Measurements from ENCODE around the gene USP6NL. TPM values are rescaled to one million over a fixed set of nuclear protein-coding genes. Genes with fewer than 3 reads are reported as not detected.

The USP6NL gene
- polyA plus RNA-seq, 1 donor (not counting 4 experiments of a cell fraction or from before 2014, with no cell fraction given), result 8.7 TPM

- no peak for FAIRE-seq
- H4K20me1 ChIP-seq (ENCODE audit: control insufficient read depth, extremely low read depth, insufficient read depth, low read length), result no peaks in the 10 kb centered on the region
- dilution Hi-C loops (cut with MboI; ENCODE audit: extremely low pct_ligation_motif_present, low sequenced_read_pairs), result no loop called here
- H3K9ac ChIP-seq (ENCODE audit: control insufficient read depth, extremely low read depth, insufficient read depth, low read length), result no peak overlapping the region
- H3K9me1 ChIP-seq (ENCODE audit: control insufficient read depth, extremely low read depth, insufficient read depth, low read length), result no peaks in the 10 kb centered on the region
- peaks cover 10% of the 10 kb centered on the region for H3K4me1 ChIP-seq (ENCODE audit: control insufficient read depth, extremely low read depth, insufficient read depth, low read length)
- no peak overlapping the region for H3K4me2 ChIP-seq (ENCODE audit: control insufficient read depth, extremely low read depth, insufficient read depth, low read depth, low read length)
- TF ChIP-seq EZH2 (IDR thresholded peaks at IDR 0.05; ENCODE audit: low read length) (no peak), CTCF (optimal IDR thresholded peaks at IDR 0.05 in 1 of 3, IDR thresholded peaks at IDR 0.05 in 1 of 3, conservative IDR thresholded peaks at IDR 0.05 in 1 of 3; ENCODE audit: extremely low read depth in 1 of 3, insufficient read depth in 2 of 3, low read length in 3 of 3) (no peak)
- no peak overlapping the region for H3K27ac ChIP-seq (ENCODE audit: control insufficient read depth, insufficient read depth, low read length)
- H3K27me3 ChIP-seq (ENCODE audit: control insufficient read depth, extremely low read depth, insufficient read depth, low read length), result no peaks in the 10 kb centered on the region
- peaks cover 27% of the 10 kb centered on the region for H3K79me2 ChIP-seq (ENCODE audit: control insufficient read depth, insufficient read depth, low read length)
- DNase-seq (ENCODE audit: low read depth, low spot score), result no peak
- no peak overlapping the region for H3K4me3 ChIP-seq (ENCODE audit: control insufficient read depth in 2 of 3, extremely low read depth in 1 of 3, insufficient read depth in 2 of 3, low read depth in 1 of 3, low read length in 3 of 3)
- H3K9me3 ChIP-seq (ENCODE audit: control insufficient read depth, low read depth, low read length), result no peaks in the 10 kb centered on the region
- H2AFZ ChIP-seq (ENCODE audit: control insufficient read depth, low read length), result no peak overlapping the region
- no peaks in the 10 kb centered on the region for H3K36me3 ChIP-seq (ENCODE audit: control insufficient read depth in 2 of 2, extremely low read depth in 1 of 2, insufficient read depth in 2 of 2, low read length in 2 of 2)
These were observed 53.9 kb downstream of the USP6NL start for GRCh38 chr10:11557513-11557912.

- H3K27ac ChIP-seq (ENCODE audit: control insufficient read depth, insufficient read depth, low read length), result no peak overlapping the region
- H3K9ac ChIP-seq (ENCODE audit: control insufficient read depth, extremely low read depth, insufficient read depth, low read length), result no peak overlapping the region
- DNase-seq (ENCODE audit: low read depth, low spot score) (no peak), FAIRE-seq (no peak)
- no peaks in the 10 kb centered on the region for H3K9me1 ChIP-seq (ENCODE audit: control insufficient read depth, extremely low read depth, insufficient read depth, low read length)
- no peak overlapping the region for H3K4me2 ChIP-seq (ENCODE audit: control insufficient read depth, extremely low read depth, insufficient read depth, low read depth, low read length)
- dilution Hi-C loops (cut with MboI; ENCODE audit: extremely low pct_ligation_motif_present, low sequenced_read_pairs), result no loop called here
- H3K4me1 ChIP-seq (ENCODE audit: control insufficient read depth, extremely low read depth, insufficient read depth, low read length), result peaks cover 24% of the 10 kb centered on the region
- TF ChIP-seq CTCF (optimal IDR thresholded peaks at IDR 0.05 in 1 of 3, IDR thresholded peaks at IDR 0.05 in 1 of 3, conservative IDR thresholded peaks at IDR 0.05 in 1 of 3; ENCODE audit: extremely low read depth in 1 of 3, insufficient read depth in 2 of 3, low read length in 3 of 3) (no peak), EZH2 (IDR thresholded peaks at IDR 0.05; ENCODE audit: low read length) (no peak)
- peaks cover 28% of the 10 kb centered on the region for H3K79me2 ChIP-seq (ENCODE audit: control insufficient read depth, insufficient read depth, low read length)
- H3K36me3 ChIP-seq (ENCODE audit: control insufficient read depth in 2 of 2, extremely low read depth in 1 of 2, insufficient read depth in 2 of 2, low read length in 2 of 2), result no peaks in the 10 kb centered on the region
- no peaks in the 10 kb centered on the region for H3K9me3 ChIP-seq (ENCODE audit: control insufficient read depth, low read depth, low read length)
- H3K27me3 ChIP-seq (ENCODE audit: control insufficient read depth, extremely low read depth, insufficient read depth, low read length), result no peaks in the 10 kb centered on the region
- H4K20me1 ChIP-seq (ENCODE audit: control insufficient read depth, extremely low read depth, insufficient read depth, low read length), result no peaks in the 10 kb centered on the region
- H2AFZ ChIP-seq (ENCODE audit: control insufficient read depth, low read length), result no peak overlapping the region
- no peak overlapping the region for H3K4me3 ChIP-seq (ENCODE audit: control insufficient read depth in 2 of 3, extremely low read depth in 1 of 3, insufficient read depth in 2 of 3, low read depth in 1 of 3, low read length in 3 of 3)
These were observed 55.9 kb downstream of the USP6NL start for GRCh38 chr10:11555556-11555955.
